ENCODE results near the gene RGS14. TPM values are rescaled to one million over a fixed set of nuclear protein-coding genes. Genes with fewer than 3 reads are reported as not detected.
"Not testable (repeated sequence)": the region's sequence is repeated elsewhere in the genome, so short reads cannot be mapped to it uniquely, and the experiment has no call there.

Gene RGS14
- polyA plus RNA-seq, 3 donors: 12.1 to 17.5 (median 14.1) TPM

- no peak for DNase-seq (ENCODE audit: extremely low read depth in 1 of 11, low read depth in 9 of 11, low spot score in 4 of 11)
Measured at GRCh38 chr5:177338251-177339106, 19.2 kb upstream of the RGS14 start.

GRCh38 chr5:177339107-177339638, 18.6 kb upstream of the RGS14 start:
- DNase-seq (ENCODE audit: extremely low read depth in 1 of 11, low read depth in 9 of 11, low spot score in 4 of 11): no peak

- DNase-seq (ENCODE audit: extremely low read depth in 1 of 11, low read depth in 9 of 11, low spot score in 4 of 11): not testable (repeated sequence)
Measured at GRCh38 chr5:177343000-177343399, 14.7 kb upstream of the RGS14 start.

DNA sequence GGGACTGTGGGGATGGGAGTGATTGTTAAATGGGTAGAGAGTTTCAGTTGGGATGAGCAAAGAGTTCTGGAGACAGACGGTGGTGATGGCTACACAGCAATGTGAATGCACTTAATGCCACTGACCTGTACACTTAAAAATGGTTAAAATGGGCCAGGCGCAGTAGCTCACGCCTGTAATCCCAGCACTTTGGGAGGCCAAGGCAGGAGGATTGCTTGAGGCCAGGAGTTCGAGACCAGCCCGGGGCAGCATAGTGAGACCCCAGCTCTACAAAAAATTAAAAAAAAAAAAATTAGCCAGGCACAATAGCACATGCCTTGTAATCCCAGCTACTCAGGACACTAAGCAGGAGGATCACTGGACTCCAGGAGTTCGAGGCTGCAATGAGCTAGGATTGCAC, 13.9 kb upstream of the RGS14 start:
- no peak for DNase-seq (ENCODE audit: extremely low read depth in 1 of 11, low read depth in 9 of 11, low spot score in 4 of 11)

DNA sequence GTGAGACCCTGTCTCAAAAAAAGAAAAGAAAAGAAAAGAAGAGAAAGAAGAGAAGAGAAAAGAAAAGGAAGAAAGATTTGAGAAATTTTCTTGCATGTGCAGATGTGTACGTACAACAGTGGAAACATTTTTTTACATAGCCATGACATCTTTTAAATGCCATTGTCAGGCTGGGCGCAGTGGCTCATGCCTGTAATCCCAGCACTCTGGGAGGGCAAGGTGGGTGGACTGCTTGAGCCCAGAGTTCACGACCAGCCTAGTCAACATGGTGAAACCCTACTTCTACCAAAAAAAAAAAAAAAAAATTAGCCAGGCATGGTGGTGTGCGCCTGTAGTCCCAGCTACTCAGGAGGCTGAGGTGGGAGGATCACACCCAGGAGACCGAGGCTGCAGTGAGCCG, 12.8 kb upstream of the RGS14 start:
- DNase-seq (ENCODE audit: extremely low read depth in 1 of 11, low read depth in 9 of 11, low spot score in 4 of 11): no peak

- no peak for DNase-seq (ENCODE audit: extremely low read depth in 1 of 11, low read depth in 9 of 11, low spot score in 4 of 11)
Measured at GRCh38 chr5:177346820-177347219, 10.9 kb upstream of the RGS14 start.

GRCh38 chr5:177347699-177348098, 10.0 kb upstream of the RGS14 start:
- no peak for DNase-seq (ENCODE audit: extremely low read depth in 1 of 11, low read depth in 9 of 11, low spot score in 4 of 11)

GRCh38 chr5:177349362-177349647, 8.4 kb upstream of the RGS14 start:
- no peak for DNase-seq (ENCODE audit: extremely low read depth in 1 of 11, low read depth in 9 of 11, low spot score in 4 of 11)

- no peak for DNase-seq (ENCODE audit: extremely low read depth in 1 of 11, low read depth in 9 of 11, low spot score in 4 of 11)
Measured at GRCh38 chr5:177349762-177350161, 8.0 kb upstream of the RGS14 start.

GRCh38 chr5:177350776-177351391, 6.8 kb upstream of the RGS14 start:
- DNase-seq (ENCODE audit: extremely low read depth in 1 of 11, low read depth in 9 of 11, low spot score in 4 of 11): no peak

DNA sequence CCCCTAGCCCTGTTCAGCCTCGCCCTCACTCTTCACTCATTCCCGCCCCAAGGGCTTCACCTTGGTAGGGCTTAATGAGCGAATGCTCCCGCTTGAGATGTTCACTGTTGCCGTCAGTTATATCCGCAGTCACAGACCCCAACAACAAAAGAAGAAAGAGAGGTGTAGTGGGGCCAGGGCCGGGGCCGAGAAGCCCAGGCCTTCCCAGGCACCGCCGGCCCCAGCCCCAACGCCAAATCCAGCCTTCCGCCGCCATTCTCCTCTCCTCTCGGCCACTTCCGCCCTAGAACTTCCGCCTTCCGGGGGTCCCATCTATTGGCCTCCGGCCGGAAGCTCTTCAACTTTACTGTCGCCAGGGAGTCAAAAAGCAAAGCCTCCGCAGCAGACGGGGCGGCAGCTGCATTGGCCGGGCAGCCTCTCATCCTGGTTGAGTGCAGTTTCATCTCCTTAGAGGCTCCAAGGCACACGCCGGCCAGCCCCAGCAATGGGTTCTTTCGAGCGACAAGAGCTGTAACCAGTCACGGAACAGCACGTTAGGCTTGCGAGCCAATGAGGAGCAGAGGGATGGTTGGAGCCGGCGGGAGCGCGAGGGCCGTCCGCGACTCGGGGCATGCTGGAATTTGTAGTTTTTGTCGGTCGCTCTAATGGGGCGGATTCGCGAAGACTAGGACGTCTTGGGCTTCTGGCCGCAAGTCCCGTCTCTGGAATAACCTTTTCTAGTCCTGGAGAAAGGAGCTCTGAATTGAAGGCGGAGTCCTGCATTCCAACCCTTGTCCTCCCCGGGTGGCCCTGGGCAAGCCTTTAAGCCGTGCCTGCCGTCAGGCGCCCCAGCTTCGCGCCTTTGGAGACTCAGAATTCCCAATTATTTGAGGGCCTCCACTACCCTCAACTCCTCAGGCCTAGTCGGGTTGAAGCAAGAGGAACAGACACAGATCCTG, 6.1 kb upstream of the RGS14 start, which contains the start of gene LMAN2:
LMAN2 (minus strand) TSS at position 277 of the 938 bp plus-strand sequence; CDS start at position 256, 21 bp downstream.
- peak; percentile 87 to 96 (median 93) for DNase-seq (ENCODE audit: extremely low read depth in 1 of 11, low read depth in 9 of 11, low spot score in 4 of 11)

DNA sequence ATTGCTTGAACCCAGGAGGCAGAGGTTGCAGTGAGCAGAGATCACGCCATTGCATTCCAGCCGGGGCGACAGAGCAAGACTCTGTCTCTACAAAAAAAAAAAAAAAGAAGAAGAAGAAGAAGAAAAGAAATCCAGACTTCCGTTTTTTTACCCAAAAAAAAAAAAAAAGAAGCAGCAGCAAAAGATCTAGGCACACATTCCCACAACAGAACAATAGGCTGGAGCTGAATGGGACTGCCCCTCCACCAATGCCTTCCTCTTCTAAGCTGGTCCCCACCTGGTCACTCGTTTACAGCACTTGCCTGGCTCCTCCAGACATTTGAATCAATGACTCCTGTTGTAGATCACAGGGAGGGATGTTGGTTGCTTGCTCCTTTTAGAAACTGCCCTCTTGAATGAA, 4.6 kb upstream of the RGS14 start:
- DNase-seq (ENCODE audit: extremely low read depth in 1 of 11, low read depth in 9 of 11, low spot score in 4 of 11): no peak

- no peak for DNase-seq (ENCODE audit: extremely low read depth in 1 of 11, low read depth in 9 of 11, low spot score in 4 of 11)
Measured at GRCh38 chr5:177354256-177354655, 3.5 kb upstream of the RGS14 start.

DNA sequence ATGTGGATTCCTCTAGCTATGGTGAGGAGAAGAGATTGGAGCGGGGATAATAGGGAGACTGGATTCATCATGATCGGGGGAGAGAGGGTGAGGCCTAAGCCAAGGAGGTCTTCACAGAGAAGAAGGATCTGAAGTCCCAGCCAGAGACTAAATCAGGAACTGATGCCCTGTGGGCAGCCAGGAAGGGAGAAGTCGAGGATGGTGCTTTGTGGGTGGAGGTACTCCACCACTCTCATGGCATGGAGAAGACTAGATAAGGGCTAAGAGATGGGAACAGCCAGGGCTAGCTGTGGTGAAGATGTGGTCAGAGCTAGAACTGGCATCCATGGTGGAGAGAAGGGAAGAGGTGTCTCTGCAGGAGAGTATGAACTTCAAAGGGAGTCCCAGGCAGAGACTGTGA, 3.0 kb upstream of the RGS14 start:
- no peak for DNase-seq (ENCODE audit: extremely low read depth in 1 of 11, low read depth in 9 of 11, low spot score in 4 of 11)

- no peak for DNase-seq (ENCODE audit: extremely low read depth in 1 of 11, low read depth in 9 of 11, low spot score in 4 of 11)
Measured at GRCh38 chr5:177355162-177355867, 2.4 kb upstream of the RGS14 start.

GRCh38 chr5:177355868-177356168, 1.9 kb upstream of the RGS14 start:
- DNase-seq (ENCODE audit: extremely low read depth in 1 of 11, low read depth in 9 of 11, low spot score in 4 of 11): no peak

DNA sequence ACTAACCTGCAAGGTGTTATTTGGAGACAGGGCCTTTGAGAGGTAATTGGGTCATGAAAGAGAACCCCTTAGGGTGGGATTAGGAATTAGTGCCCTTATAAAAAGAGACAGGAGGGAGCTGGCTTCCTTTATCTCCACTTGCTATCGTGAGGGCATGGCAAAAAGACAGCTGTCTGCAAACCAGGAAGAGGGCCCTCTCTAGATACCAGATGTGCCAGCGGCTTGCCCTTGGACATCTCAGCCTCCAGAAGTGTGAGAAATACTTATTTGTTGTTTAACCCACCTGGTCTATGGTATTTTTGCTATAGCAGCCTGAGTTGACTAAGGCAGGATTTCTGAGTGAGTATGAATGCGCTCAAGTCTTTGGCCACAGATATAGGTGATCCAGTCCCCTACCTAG, 978 bp upstream of the RGS14 start:
- DNase-seq (ENCODE audit: extremely low read depth in 1 of 11, low read depth in 9 of 11, low spot score in 4 of 11): no peak

DNA sequence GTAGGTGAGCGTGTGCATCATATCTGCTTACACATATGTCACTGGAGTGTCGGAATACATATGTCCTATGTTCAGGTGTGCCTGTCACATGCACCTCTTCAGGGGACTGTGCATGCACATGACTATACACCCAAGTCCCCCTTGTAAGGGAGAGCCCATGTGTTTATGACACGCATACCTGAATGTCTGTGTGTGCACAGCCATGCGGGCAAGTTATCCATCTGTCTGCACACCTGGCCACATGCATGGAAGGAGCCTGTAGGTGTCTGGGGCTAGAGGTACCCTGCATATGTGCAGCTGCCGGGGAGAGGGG, 622 bp upstream of the RGS14 start:
- no peak for DNase-seq (ENCODE audit: extremely low read depth in 1 of 11, low read depth in 9 of 11, low spot score in 4 of 11)

DNA sequence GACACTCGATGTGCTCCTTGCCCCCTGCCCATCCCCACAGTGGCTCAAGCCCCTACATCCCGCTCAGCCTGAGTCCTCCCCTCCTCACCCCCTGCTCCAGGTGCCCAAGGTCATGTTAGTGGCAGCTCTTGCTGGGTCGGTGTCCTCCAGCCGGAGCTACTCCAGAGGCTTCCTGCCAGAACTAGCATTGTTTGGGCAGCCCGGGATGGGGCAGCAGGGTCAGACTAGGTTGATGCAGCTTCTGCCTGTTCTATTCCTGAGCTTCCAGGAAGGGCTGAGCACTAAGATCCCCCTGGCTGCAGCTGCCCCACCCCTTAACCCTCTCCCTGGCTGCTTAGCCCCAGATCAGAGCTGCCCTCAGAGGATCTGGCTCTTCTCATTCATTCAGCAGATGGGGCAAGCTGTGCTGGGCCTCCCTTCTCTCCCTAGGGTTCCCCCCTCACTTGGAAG, 671 bp downstream of the RGS14 start:
- DNase-seq (ENCODE audit: extremely low read depth in 1 of 11, low read depth in 9 of 11, low spot score in 4 of 11): no peak
